PC-3 (cell line): ENCODE measurements around the gene ELOVL2. TPM values are rescaled to one million over a fixed set of nuclear protein-coding genes. Genes with fewer than 3 reads are reported as not detected.
A peak's percentile ranks its signal among the peaks of the same experiment; 100 is the strongest.

Experiments used
- ATAC-seq: fragments of 200-7000 bp; cut with Tn5 transposase; 2 replicates; pipeline ENCODE4 v1.9.1; 2020; ENCODE audit warnings: mild to moderate bottlenecking, moderate library complexity
- BruUV-seq: library from RNA; stranded (reverse); fragments of 400-500 nt; replicated peaks from 2 replicates; lab custom pipeline; 2021; lab: Mats Ljungman, UMichigan
- CTCF ChIA-PET: fragments of 300-600 bp; sonication (Branson Sonifier 250); formaldehyde crosslinking; loops from one replicate; lab custom pipeline; 2022; ENCODE audit warnings: antibody characterized with exemption; lab: Charles Lee
- POLR2A ChIA-PET: fragments of 300-600 bp; sonication (Branson Sonifier 250); formaldehyde crosslinking; loops from one replicate; lab custom pipeline; 2022; ENCODE audit warnings: antibody characterized with exemption; ENCODE audit not compliant: unreplicated experiment; lab: Charles Lee
- DNase-seq: peaks from one replicate; pipeline ENCODE4 v3.0.0-alpha.2; 2015
- H2AFZ ChIP-seq: fragments of 300-600 bp; sonication (generic); 2 replicates; pipeline ENCODE4 v1.6.0; 2016; ENCODE audit warnings: antibody characterized with exemption, low read length
- H3F3A ChIP-seq: fragments of 300-600 bp; sonication (generic); one replicate; pipeline ENCODE4 v1.6.0; 2017; ENCODE audit warnings: antibody characterized with exemption, low read length, control low read depth, mild to moderate bottlenecking; ENCODE audit not compliant: unreplicated experiment
- H3K27ac ChIP-seq: fragments of 300-600 bp; sonication (generic); 2 replicates; pipeline ENCODE4 v1.5.1; 2016; ENCODE audit warnings: mild to moderate bottlenecking, low read length
- H3K27me3 ChIP-seq: fragments of 300-600 bp; sonication (generic); 2 replicates; pipeline ENCODE4 v1.6.1; 2016; ENCODE audit warnings: low read length, mixed read lengths
- H3K36me3 ChIP-seq: fragments of 300-600 bp; sonication (generic); 2 replicates; pipeline ENCODE4 v1.6.1; 2016; ENCODE audit warnings: low read depth, mixed run types, low read length, mixed read lengths
- H3K4me1 ChIP-seq: fragments of 300-600 bp; sonication (generic); 2 replicates; pipeline ENCODE4 v1.5.1; 2016; ENCODE audit warnings: low read length; ENCODE audit not compliant: insufficient read depth
- H3K4me2 ChIP-seq: fragments of 300-600 bp; sonication (generic); 2 replicates; pipeline ENCODE4 v1.6.0; 2016; ENCODE audit warnings: low read length
- H3K4me3 ChIP-seq: fragments of 300-600 bp; sonication (generic); 2 replicates; pipeline ENCODE4 v1.5.1; 2016; ENCODE audit warnings: mild to moderate bottlenecking, low read length, mixed read lengths
- H3K79me2 ChIP-seq: fragments of 300-600 bp; sonication (generic); 2 replicates; pipeline ENCODE4 v1.6.1; 2017; ENCODE audit warnings: low read length, mixed read lengths
- H3K9ac ChIP-seq: fragments of 300-600 bp; sonication (generic); 2 replicates; pipeline ENCODE4 v1.6.0; 2016; ENCODE audit warnings: mild to moderate bottlenecking, low read length
- H3K9me2 ChIP-seq: fragments of 300-600 bp; sonication (generic); replicated peaks from 2 replicates; pipeline ENCODE4 v1.6.1; 2016; ENCODE audit warnings: mixed run types, low read length, mixed read lengths
- H3K9me3 ChIP-seq: fragments of 300-600 bp; sonication (generic); 2 replicates; pipeline ENCODE4 v1.6.1; 2016; ENCODE audit warnings: low read length, mixed read lengths
- H4K20me1 ChIP-seq: fragments of 300-600 bp; sonication (generic); 2 replicates; pipeline ENCODE4 v1.6.1; 2016; ENCODE audit warnings: low read length, mixed read lengths
- CTCF ChIP-seq: fragments of 300-600 bp; sonication (generic); conservative IDR thresholded peaks from 2 replicates; pipeline ENCODE4 v1.5.1; 2017; ENCODE audit warnings: antibody characterized with exemption, low read depth, mild to moderate bottlenecking, low read length
- EZH2 ChIP-seq: fragments of 300-600 bp; sonication (generic); IDR thresholded peaks from one replicate; pipeline ENCODE4 v1.6.1; 2017; ENCODE audit warnings: antibody characterized with exemption, mild to moderate bottlenecking, low read length; ENCODE audit not compliant: unreplicated experiment
- EZH2phosphoT487 ChIP-seq: fragments of 300-600 bp; sonication (generic); IDR thresholded peaks from 2 replicates; pipeline ENCODE4 v1.6.1; 2018; ENCODE audit warnings: mild to moderate bottlenecking, antibody characterized with exemption, low read length, borderline replicate concordance
- intact Hi-C: fragments of 100-400 bp; cut with micrococcal nuclease; formaldehyde crosslinking; loops from 2 replicates; pipeline ENCODE4 v1.9.0; 2023
- total RNA-seq: library from RNA; depleted of rRNA; stranded (reverse); fragments of >200 nt; gene quantifications from 2 replicates; pipeline ENCODE4 v1.2.3, GENCODE V29; 2014

The ELOVL2 gene
- total RNA-seq, 1 experiment from 2014 or later, result 0.91 TPM

DNA sequence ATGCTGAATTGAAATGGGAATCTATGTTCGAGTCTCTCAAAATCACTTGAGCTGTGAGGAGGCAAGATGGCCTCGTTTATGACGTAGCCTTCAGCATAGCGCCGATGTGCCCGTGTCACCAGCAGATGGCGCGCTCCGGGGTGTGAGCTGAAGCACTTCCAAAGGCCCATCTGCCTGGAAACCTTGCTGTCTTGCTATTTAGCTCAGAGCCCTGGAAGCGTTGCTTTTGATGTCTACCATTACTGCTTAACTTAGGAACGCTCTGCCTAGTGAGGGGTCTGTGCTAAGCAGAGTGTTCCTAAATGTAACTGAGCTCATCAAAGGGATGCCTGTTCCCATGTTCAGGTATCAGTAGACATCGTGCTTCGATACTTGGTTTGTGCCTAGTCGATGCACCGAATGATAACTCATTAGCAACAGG is 89.5 kb downstream of the ELOVL2 start:
- Histone ChIP-seq H3K9me3 (no peaks in the 10 kb centered on the region), H3K4me3 (no peak overlapping the region), H2AFZ (peak overlapping the region; percentile 66), H4K20me1 (no peaks in the 10 kb centered on the region), H3K27ac (no peak overlapping the region), H3K27me3 (peaks cover 11% of the 10 kb centered on the region), H3K9me2 (no peaks in the 10 kb centered on the region), H3K79me2 (no peaks in the 10 kb centered on the region), H3F3A (no peaks in the 10 kb centered on the region), H3K36me3 (no peaks in the 10 kb centered on the region), H3K4me2 (no peak overlapping the region), H3K9ac (no peak overlapping the region), H3K4me1 (peaks cover 10% of the 10 kb centered on the region)
- intact Hi-C loops, result no loop called here
- no TSS peak for BruUV-seq
- ChIA-PET POLR2A (interaction anchor here (0.6 kb wide), 1 partner anchor 116 kb away, joined by 3 read pairs; no protein-coding TSS in a partner anchor), CTCF (interaction anchor here (1.0 to 2.1 kb wide), 4 partner anchors 57 to 542 kb away, joined by 4 to 17 read pairs (median 6); no protein-coding TSS in a partner anchor)
- TF ChIP-seq EZH2 (no peak), CTCF (peak; percentile 92)
- ATAC-seq, result peak; percentile 64
- DNase-seq, result peak; percentile 83

DNA sequence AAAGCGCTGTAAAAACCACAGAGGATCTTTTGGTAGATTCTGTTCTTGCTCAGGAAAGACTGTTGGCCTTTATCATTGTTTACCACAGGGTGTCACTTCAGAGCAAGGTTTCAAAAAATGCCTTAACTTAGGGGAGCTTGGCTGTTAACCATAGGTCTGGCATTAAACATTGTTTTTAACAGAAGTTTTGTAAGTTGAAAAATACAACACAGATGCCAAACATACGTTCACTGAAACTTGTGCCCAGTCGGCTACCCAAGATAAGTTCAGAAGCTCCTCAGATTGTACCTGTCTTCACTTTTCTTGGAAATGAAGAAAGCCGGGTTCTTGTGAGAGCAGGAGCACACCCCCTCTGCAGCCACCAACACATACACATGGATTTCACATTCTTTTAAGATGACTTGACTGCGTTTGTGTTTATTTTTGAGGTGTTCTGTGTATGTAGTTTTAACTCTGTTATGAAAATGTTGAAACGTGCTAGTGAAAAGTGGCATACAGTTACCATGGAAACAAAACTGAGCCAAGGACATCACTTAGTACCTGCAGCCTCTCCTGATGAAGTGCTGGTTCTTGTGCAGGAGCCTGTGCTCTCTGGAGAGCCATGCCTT is 92.3 kb downstream of the ELOVL2 start:
- Histone ChIP-seq H3K79me2 (no peaks in the 10 kb centered on the region), H3K27ac (no peak overlapping the region), H3K4me1 (peaks cover 10% of the 10 kb centered on the region), H3K9me2 (no peaks in the 10 kb centered on the region), H3K4me3 (0 out of 2 replicates have a peak overlapping the region, but pooled peaks have one; percentile 12), H3K27me3 (peaks cover 31% of the 10 kb centered on the region), H3K9me3 (no peaks in the 10 kb centered on the region), H3K36me3 (no peaks in the 10 kb centered on the region), H3F3A (no peaks in the 10 kb centered on the region), H4K20me1 (no peaks in the 10 kb centered on the region), H3K4me2 (peak overlapping the region; percentile 64), H3K9ac (no peak overlapping the region), H2AFZ (peak overlapping the region; percentile 19; the same call in 1 of the 2 replicates)
- POLR2A ChIA-PET, result no interaction called here
- DNase-seq (peak; percentile 77), ATAC-seq (peak; percentile 88)
- CTCF ChIA-PET, result interaction anchor here (0.5 to 1.2 kb wide), 6 partner anchors 10 to 624 kb away, joined by 3 to 19 read pairs (median 4); no protein-coding TSS in a partner anchor
- intact Hi-C loops, result loop anchor here (1.0 to 2.0 kb wide), 5 partner anchors 57 to 624 kb away; no protein-coding TSS in a partner anchor
- no TSS peak for BruUV-seq
- TF ChIP-seq EZH2phosphoT487 (no peak), CTCF (peak; percentile 85)
